Right lobe of liver (tissue), 4 donors: ENCODE data around the gene ABCC1.
"Not testable (repeated sequence)": the region's sequence is repeated elsewhere in the genome, so short reads cannot be mapped to it uniquely, and the experiment has no call there.

Source experiments
- POLR2A ChIP-seq: fragments of 450-650 bp; IDR thresholded peaks from one replicate; pipeline ENCODE4 v1.6.1; 2017; ENCODE audit warnings: antibody characterized with exemption, mild to moderate bottlenecking
- TF ChIP-seq, protein P1 (sequence below), 4 donors: fragments of 200-600 bp in 3 of 4; fragments of 450-650 bp in 1 of 4; IDR thresholded peaks; one replicate each; pipeline versions ENCODE4 v1.5.1 to v1.8.0; 2016 to 2022; ENCODE audit warnings: antibody characterized with exemption in 4 of 4, mild to moderate bottlenecking in 2 of 4
- donor health status: DM: no; HTN: no; CAD: no.
- donor health status: DM: no; HTN: no; CAD: no.
- donor health status: DM: no; HTN: yes; CAD: no.

DNA sequence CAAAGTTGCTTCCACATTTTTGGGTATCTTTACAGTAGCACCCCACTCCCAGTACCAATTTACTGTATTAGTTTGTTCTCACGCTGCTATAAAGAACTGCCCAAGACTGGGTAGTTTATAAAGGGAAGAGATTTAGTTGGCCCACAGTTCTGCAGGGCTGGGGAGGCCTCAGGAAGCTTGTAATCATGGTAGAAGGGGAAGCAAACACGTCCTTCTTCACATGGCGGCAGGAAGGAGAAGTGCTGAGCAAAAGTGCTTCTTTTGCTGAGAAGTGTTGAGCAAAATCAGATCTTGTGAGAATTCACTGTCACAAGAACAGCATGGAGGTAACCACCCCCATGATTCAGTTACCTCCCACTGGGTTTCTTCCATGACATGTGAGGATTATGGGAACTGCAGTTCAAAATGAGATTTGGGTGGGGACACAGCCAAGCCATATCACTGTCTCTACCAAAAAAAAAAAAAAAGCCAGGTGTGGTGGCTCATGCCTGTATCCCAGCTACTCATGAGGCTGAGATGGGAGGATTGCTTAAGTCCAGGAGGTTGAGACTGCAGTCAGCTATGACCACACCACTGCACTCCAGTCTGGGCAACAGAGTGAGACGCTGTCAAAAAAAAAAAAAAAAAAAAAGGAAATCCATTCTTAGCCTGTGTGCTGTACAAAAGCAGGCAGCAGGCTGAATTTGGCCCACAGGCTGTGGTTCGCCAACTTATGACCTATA, 32.9 kb downstream of the ABCC1 start:
- not testable (repeated sequence) for TF ChIP-seq POLR2A
- TF ChIP-seq, protein P1, sequence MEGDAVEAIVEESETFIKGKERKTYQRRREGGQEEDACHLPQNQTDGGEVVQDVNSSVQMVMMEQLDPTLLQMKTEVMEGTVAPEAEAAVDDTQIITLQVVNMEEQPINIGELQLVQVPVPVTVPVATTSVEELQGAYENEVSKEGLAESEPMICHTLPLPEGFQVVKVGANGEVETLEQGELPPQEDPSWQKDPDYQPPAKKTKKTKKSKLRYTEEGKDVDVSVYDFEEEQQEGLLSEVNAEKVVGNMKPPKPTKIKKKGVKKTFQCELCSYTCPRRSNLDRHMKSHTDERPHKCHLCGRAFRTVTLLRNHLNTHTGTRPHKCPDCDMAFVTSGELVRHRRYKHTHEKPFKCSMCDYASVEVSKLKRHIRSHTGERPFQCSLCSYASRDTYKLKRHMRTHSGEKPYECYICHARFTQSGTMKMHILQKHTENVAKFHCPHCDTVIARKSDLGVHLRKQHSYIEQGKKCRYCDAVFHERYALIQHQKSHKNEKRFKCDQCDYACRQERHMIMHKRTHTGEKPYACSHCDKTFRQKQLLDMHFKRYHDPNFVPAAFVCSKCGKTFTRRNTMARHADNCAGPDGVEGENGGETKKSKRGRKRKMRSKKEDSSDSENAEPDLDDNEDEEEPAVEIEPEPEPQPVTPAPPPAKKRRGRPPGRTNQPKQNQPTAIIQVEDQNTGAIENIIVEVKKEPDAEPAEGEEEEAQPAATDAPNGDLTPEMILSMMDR (IDR thresholded peaks at IDR 0.05) = not testable (repeated sequence)
